Ectodermal cell (in vitro differentiated cells): Measurements from ENCODE around the gene LIPC.

Experiments used
- H3K27ac ChIP-seq: 2 replicates; pipeline ENCODE4 v1.7.0; 2013; ENCODE audit warnings: mild to moderate bottlenecking, low read depth, low read length; ENCODE audit not compliant: insufficient read depth, poor library complexity, severe bottlenecking
- H3K27me3 ChIP-seq: 2 replicates; pipeline ENCODE4 v1.7.0; 2013; ENCODE audit warnings: mild to moderate bottlenecking, low read length; ENCODE audit not compliant: insufficient read depth, control insufficient read depth, poor library complexity, severe bottlenecking
- H3K36me3 ChIP-seq: one replicate; pipeline ENCODE4 v1.7.0; 2013; ENCODE audit warnings: low read length; ENCODE audit not compliant: control insufficient read depth, insufficient read depth
- H3K4me1 ChIP-seq: one replicate; pipeline ENCODE4 v1.7.0; 2013; ENCODE audit warnings: low read length; ENCODE audit not compliant: control insufficient read depth, insufficient read depth
- H3K4me3 ChIP-seq: 2 replicates; pipeline ENCODE4 v1.7.0; 2013; ENCODE audit warnings: low read depth, low read length, control low read depth; ENCODE audit not compliant: insufficient read depth
- H3K9me3 ChIP-seq: 2 replicates; pipeline ENCODE4 v1.7.0; 2013; ENCODE audit warnings: mild to moderate bottlenecking, low read length, moderate library complexity; ENCODE audit not compliant: control insufficient read depth
- WGBS, 2 experiments: methylation state at CpG; one replicate each; pipeline ENCODE4 v1.1.7; 2013; ENCODE audit warnings: missing lambda C conversion rate in 2 of 2; 5-methylcytosine and 5-hydroxymethylcytosine counted together

LIPC gene

DNA sequence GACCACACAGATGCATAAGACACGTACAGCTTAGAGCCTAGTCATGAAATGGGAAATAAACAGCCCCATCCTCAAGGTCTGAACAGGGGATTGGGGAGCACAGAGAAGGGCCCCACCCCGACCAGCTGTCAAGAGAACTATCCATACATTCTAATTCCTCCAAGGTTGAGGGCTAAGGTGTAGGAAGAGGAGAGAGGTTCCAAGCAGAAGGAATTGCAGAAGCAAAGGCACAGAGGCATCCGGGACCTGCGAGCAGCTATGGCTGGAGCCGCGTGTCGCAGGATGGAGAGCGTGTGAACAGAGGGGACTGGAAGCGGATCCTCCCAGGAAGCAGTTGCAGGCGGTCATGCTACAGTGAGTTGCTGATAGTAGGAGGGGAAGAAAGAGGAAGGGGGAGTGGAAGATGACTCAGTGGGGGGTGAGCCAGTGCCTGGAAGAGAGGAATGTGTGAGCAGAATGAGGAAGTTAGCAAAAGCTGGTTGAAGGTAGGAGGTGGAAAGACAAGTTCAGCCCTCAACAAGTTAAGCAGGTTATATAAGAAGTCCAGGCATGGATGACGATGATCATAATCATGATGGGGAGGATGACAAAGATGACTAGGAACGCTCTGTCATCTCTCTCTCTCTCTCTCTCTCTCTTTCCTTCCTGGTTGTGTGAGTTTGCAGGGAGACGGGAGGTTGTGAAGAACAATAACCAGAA, 89.7 kb downstream of the LIPC start:
- Histone ChIP-seq H3K27me3 (no peaks in the 10 kb centered on the region), H3K27ac (no peak overlapping the region), H3K4me3 (no peak overlapping the region), H3K4me1 (peaks cover 13% of the 10 kb centered on the region), H3K36me3 (no peaks in the 10 kb centered on the region), H3K9me3 (no peaks in the 10 kb centered on the region)
- 84 to 86% methylated on average over 12 to 13 of the region's 13 CpGs for WGBS, 2 experiments

DNA sequence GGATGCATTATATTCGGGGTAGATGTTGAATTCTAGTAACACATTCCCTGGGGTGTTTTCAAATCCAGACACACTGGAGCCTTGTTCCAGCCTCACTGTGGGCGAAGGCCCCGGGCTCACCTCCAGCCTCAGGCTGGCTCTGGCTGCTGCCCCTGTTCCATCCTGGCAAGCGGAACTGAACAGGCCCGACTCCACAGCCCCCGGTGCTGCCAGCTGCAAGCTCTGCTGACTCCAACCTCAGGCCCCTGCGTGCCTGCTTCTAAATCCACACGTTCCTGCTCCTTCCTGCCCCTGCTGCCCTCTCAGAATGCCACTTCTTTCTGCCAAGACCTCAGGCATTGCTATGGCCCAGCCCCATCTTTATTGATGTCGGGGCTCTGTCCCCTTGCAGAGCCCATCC, 90.6 kb downstream of the LIPC start:
- WGBS, 2 experiments = 93 to 94% methylated on average over 9 of the region's 9 CpGs
- Histone ChIP-seq H3K27me3 (no peaks in the 10 kb centered on the region), H3K27ac (no peak overlapping the region), H3K4me3 (no peak overlapping the region), H3K9me3 (no peaks in the 10 kb centered on the region), H3K36me3 (no peaks in the 10 kb centered on the region), H3K4me1 (peaks cover 13% of the 10 kb centered on the region)

GRCh38 chr15:58522865-58523264, 91.1 kb downstream of the LIPC start:
- H3K9me3 ChIP-seq = no peaks in the 10 kb centered on the region
- H3K27me3 ChIP-seq = no peaks in the 10 kb centered on the region
- H3K27ac ChIP-seq = no peak overlapping the region
- H3K4me3 ChIP-seq = no peak overlapping the region
- no peaks in the 10 kb centered on the region for H3K36me3 ChIP-seq
- WGBS, 2 experiments = 94 to 95% methylated on average over 9 of the region's 9 CpGs
- H3K4me1 ChIP-seq = peaks cover 13% of the 10 kb centered on the region

GRCh38 chr15:58523634-58524033, 91.8 kb downstream of the LIPC start:
- 89 to 93% methylated on average over 4 to 5 of the region's 5 CpGs for WGBS, 2 experiments
- no peaks in the 10 kb centered on the region for H3K27me3 ChIP-seq
- H3K9me3 ChIP-seq = no peaks in the 10 kb centered on the region
- H3K4me3 ChIP-seq = no peak overlapping the region
- H3K27ac ChIP-seq = no peak overlapping the region
- H3K4me1 ChIP-seq = peaks cover 13% of the 10 kb centered on the region
- H3K36me3 ChIP-seq = no peaks in the 10 kb centered on the region

GRCh38 chr15:58524247-58524646, 92.5 kb downstream of the LIPC start:
- H3K4me3 ChIP-seq = no peak overlapping the region
- no peaks in the 10 kb centered on the region for H3K36me3 ChIP-seq
- H3K4me1 ChIP-seq = peaks cover 13% of the 10 kb centered on the region
- H3K27me3 ChIP-seq = no peaks in the 10 kb centered on the region
- H3K9me3 ChIP-seq = no peaks in the 10 kb centered on the region
- 94 to 96% methylated on average over 2 of the region's 2 CpGs for WGBS, 2 experiments
- no peak overlapping the region for H3K27ac ChIP-seq

- peaks cover 8% of the 10 kb centered on the region for H3K4me1 ChIP-seq
- no peaks in the 10 kb centered on the region for H3K9me3 ChIP-seq
- H3K36me3 ChIP-seq = no peaks in the 10 kb centered on the region
- no peaks in the 10 kb centered on the region for H3K27me3 ChIP-seq
- 90 to 93% methylated on average over 4 of the region's 4 CpGs for WGBS, 2 experiments
- no peak overlapping the region for H3K27ac ChIP-seq
- H3K4me3 ChIP-seq = no peak overlapping the region
These were observed 94.2 kb downstream of the LIPC start for GRCh38 chr15:58525991-58526421.

- H3K4me1 ChIP-seq = peaks cover 4% of the 10 kb centered on the region
- H3K27ac ChIP-seq = no peak overlapping the region
- H3K36me3 ChIP-seq = no peaks in the 10 kb centered on the region
- 80 to 84% methylated on average over 7 of the region's 7 CpGs for WGBS, 2 experiments
- no peak overlapping the region for H3K4me3 ChIP-seq
- H3K9me3 ChIP-seq = no peaks in the 10 kb centered on the region
- H3K27me3 ChIP-seq = no peaks in the 10 kb centered on the region
These were observed 94.9 kb downstream of the LIPC start for GRCh38 chr15:58526647-58527192.

- no peaks in the 10 kb centered on the region for H3K9me3 ChIP-seq
- H3K27ac ChIP-seq = no peak overlapping the region
- H3K36me3 ChIP-seq = no peaks in the 10 kb centered on the region
- no peaks in the 10 kb centered on the region for H3K27me3 ChIP-seq
- H3K4me1 ChIP-seq = no peaks in the 10 kb centered on the region
- WGBS, 2 experiments = 88 to 91% methylated on average over 9 of the region's 9 CpGs
- no peak overlapping the region for H3K4me3 ChIP-seq
These were observed 95.9 kb downstream of the LIPC start for GRCh38 chr15:58527573-58528187.

DNA sequence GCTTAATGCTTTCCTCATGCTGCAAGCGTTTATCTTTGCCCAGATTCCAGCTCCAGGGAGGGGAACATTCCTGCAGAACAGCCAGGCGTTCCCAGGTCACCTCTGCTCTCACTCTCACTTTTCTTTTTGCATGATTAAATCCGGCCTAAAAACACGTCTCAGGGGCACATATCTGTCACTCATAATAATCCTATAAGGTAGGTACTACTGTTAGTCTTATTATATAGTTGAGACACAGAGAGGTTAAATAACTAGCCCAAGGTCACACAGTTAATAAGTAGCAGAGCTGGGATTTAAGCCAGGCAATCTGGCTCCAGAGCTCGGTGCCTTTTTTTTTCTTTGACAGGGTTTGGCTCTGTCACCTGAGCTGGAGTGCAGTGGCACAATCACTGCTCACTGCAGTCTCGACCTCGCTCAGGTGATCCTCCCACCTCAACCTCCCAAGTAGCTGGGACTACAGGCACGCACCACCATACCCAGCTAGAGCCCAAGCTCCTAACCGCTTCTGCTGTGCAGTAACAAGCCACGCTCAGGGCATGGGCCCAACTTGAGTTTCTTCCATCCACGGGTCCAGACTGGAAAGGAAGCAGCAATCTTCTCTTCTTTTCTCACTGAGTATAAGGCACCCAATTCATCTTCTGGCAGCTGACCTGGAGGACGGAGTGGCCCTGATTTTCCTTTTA, 96.5 kb downstream of the LIPC start:
- Histone ChIP-seq H3K4me3 (no peak overlapping the region), H3K9me3 (no peaks in the 10 kb centered on the region), H3K36me3 (no peaks in the 10 kb centered on the region), H3K4me1 (no peaks in the 10 kb centered on the region), H3K27me3 (no peaks in the 10 kb centered on the region), H3K27ac (no peak overlapping the region)
- WGBS, 2 experiments = 93 to 94% methylated on average over 11 to 12 of the region's 12 CpGs

DNA sequence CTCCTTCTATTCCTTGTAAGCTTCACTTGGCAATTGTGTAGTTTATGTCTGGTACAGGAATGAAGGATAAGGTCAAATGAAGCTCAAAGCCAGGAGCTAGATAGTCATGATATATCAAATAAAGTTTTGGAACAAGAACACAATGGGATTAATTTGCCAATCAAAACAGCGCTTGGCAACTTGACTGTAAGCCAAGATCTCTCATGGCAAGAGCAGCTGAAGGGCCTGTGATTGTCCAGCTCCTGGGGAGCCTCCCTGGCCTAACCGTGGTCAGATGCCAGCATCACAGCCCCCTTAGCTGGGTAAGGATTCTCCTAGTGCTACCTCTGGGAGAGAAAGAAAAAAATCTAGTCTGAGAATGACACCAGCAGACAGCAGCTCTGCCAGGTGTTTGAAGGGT, 97.2 kb downstream of the LIPC start:
- WGBS, 2 experiments = 89 to 96% methylated on average over 2 of the region's 2 CpGs
- H3K36me3 ChIP-seq = no peaks in the 10 kb centered on the region
- H3K4me1 ChIP-seq = no peaks in the 10 kb centered on the region
- no peak overlapping the region for H3K27ac ChIP-seq
- H3K9me3 ChIP-seq = no peaks in the 10 kb centered on the region
- H3K4me3 ChIP-seq = no peak overlapping the region
- no peaks in the 10 kb centered on the region for H3K27me3 ChIP-seq
